ENCODE data around the gene MADCAM1. TPM values are rescaled to one million over a fixed set of nuclear protein-coding genes. Genes with fewer than 3 reads are reported as not detected.

The MADCAM1 gene
- total RNA-seq, 2 donors from 2014 or later: 0.80 to 0.91 TPM

GRCh38 chr19:510606-511100, 14.4 kb downstream of the MADCAM1 start:
- H3K4me3 ChIP-seq: no peak overlapping the region
- TF ChIP-seq POLR2A (IDR thresholded peaks at IDR 0.05) (no peak), CTCF (IDR thresholded peaks at IDR 0.05) (peak; percentile 51 to 81 (median 64))
- H3K9me3 ChIP-seq: no peaks in the 10 kb centered on the region
- 27% methylated on average over 21 of the region's 21 CpGs for WGBS
- intact Hi-C loops (cut with DNase I): no loop called here
- DNase-seq (ENCODE audit: low spot score): no peak
- no peaks in the 10 kb centered on the region for H3K36me3 ChIP-seq
- H3K27me3 ChIP-seq (replicated peaks; ENCODE audit: insufficient read depth): no peaks in the 10 kb centered on the region
- peaks cover 5% of the 10 kb centered on the region for H3K4me1 ChIP-seq (replicated peaks)
- peak overlapping the region in 1 of 2 donors; percentile 8 for H3K27ac ChIP-seq

- no peaks in the 10 kb centered on the region for H3K9me3 ChIP-seq
- no peaks in the 10 kb centered on the region for H3K36me3 ChIP-seq
- intact Hi-C loops (cut with DNase I): no loop called here
- DNase-seq (ENCODE audit: low spot score): no peak
- H3K4me1 ChIP-seq (replicated peaks): peaks cover 5% of the 10 kb centered on the region
- TF ChIP-seq CTCF (IDR thresholded peaks at IDR 0.05): no peak
- H3K4me3 ChIP-seq: no peak overlapping the region
- H3K27me3 ChIP-seq (replicated peaks; ENCODE audit: insufficient read depth): no peaks in the 10 kb centered on the region
- 67% methylated on average over 30 of the region's 30 CpGs for WGBS
- H3K27ac ChIP-seq: no peak overlapping the region
Measured at GRCh38 chr19:511101-511851, 15.0 kb downstream of the MADCAM1 start.

- no peaks in the 10 kb centered on the region for H3K27me3 ChIP-seq (replicated peaks; ENCODE audit: insufficient read depth)
- H3K9me3 ChIP-seq: no peaks in the 10 kb centered on the region
- H3K4me3 ChIP-seq: no peak overlapping the region
- H3K36me3 ChIP-seq: no peaks in the 10 kb centered on the region
- DNase-seq (ENCODE audit: low spot score): no peak
- intact Hi-C loops (cut with DNase I): no loop called here
- no peak for TF ChIP-seq POLR2A (IDR thresholded peaks at IDR 0.05)
- TF ChIP-seq POLR2AphosphoS5 (IDR thresholded peaks at IDR 0.05): no peak
- H3K27ac ChIP-seq: no peak overlapping the region
- peaks cover 5% of the 10 kb centered on the region for H3K4me1 ChIP-seq (replicated peaks)
- 53% methylated on average over 52 of the region's 62 CpGs for WGBS
Measured at GRCh38 chr19:512547-513365, 16.5 kb downstream of the MADCAM1 start.

GRCh38 chr19:513368-514165, 17.3 kb downstream of the MADCAM1 start:
- no peaks in the 10 kb centered on the region for H3K27me3 ChIP-seq (replicated peaks; ENCODE audit: insufficient read depth)
- H3K4me1 ChIP-seq (replicated peaks): no peaks in the 10 kb centered on the region
- 89% methylated on average over 10 of the region's 10 CpGs for WGBS
- no peak for DNase-seq (ENCODE audit: low spot score)
- H3K4me3 ChIP-seq: no peak overlapping the region
- H3K27ac ChIP-seq: no peak overlapping the region
- H3K36me3 ChIP-seq: no peaks in the 10 kb centered on the region
- H3K9me3 ChIP-seq: no peaks in the 10 kb centered on the region
- intact Hi-C loops (cut with DNase I): no loop called here
- no peak for TF ChIP-seq POLR2A (IDR thresholded peaks at IDR 0.05)
- TF ChIP-seq CTCF (IDR thresholded peaks at IDR 0.05): no peak
- TF ChIP-seq POLR2AphosphoS5 (IDR thresholded peaks at IDR 0.05): no peak

GRCh38 chr19:514166-514663, 17.9 kb downstream of the MADCAM1 start:
- Histone ChIP-seq H3K4me1 (replicated peaks) (no peaks in the 10 kb centered on the region), H3K9me3 (no peaks in the 10 kb centered on the region), H3K36me3 (no peaks in the 10 kb centered on the region), H3K27ac (no peak overlapping the region), H3K4me3 (no peak overlapping the region), H3K27me3 (replicated peaks; ENCODE audit: insufficient read depth) (no peaks in the 10 kb centered on the region)
- no peak for DNase-seq (ENCODE audit: low spot score)
- intact Hi-C loops (cut with DNase I): no loop called here
- WGBS: 94% methylated on average over 8 of the region's 9 CpGs
- TF ChIP-seq POLR2A (IDR thresholded peaks at IDR 0.05) (no peak), POLR2AphosphoS5 (IDR thresholded peaks at IDR 0.05) (no peak), CTCF (IDR thresholded peaks at IDR 0.05) (no peak)
